SK-N-MC (cell line): ENCODE data around the gene BACH2.
"Not testable (repeated sequence)": the region's sequence is repeated elsewhere in the genome, so short reads cannot be mapped to it uniquely, and the experiment has no call there.

Experiments used
- DNase-seq: peaks from one replicate; pipeline ENCODE4 v3.0.0-alpha.2; 2011; ENCODE audit warnings: low read depth, low spot score
- H3K27ac ChIP-seq: fragments of 200-600 bp; sonication (generic); 2 replicates; pipeline ENCODE4 v1.5.1; 2016; ENCODE audit warnings: mixed run types
- H3K36me3 ChIP-seq: fragments of 200-600 bp; sonication (generic); 2 replicates; pipeline ENCODE4 v1.6.1; 2017; ENCODE audit warnings: antibody characterized with exemption, low read length, mixed read lengths; ENCODE audit not compliant: insufficient read depth
- H3K4me3 ChIP-seq: fragments of 200-600 bp; sonication (generic); 2 replicates; pipeline ENCODE4 v1.5.1; 2016
- H3K9ac ChIP-seq: fragments of 200-600 bp; sonication (generic); 2 replicates; pipeline ENCODE4 v1.8.0; 2017; ENCODE audit warnings: mixed run types, mixed read lengths; ENCODE audit not compliant: insufficient read length
- H3K9me3 ChIP-seq: fragments of 200-600 bp; sonication (generic); 2 replicates; pipeline ENCODE4 v1.6.1; 2017; ENCODE audit warnings: low read depth, mild to moderate bottlenecking, antibody characterized with exemption, low read length, moderate library complexity, mixed read lengths
- EZH2 ChIP-seq: fragments of 200-600 bp; sonication (generic); IDR thresholded peaks from one replicate; pipeline ENCODE4 v1.6.1; 2017; ENCODE audit warnings: antibody characterized with exemption
- FOXP2 ChIP-seq: optimal IDR thresholded peaks from 2 replicates; pipeline ENCODE3; 2011; ENCODE audit warnings: mild to moderate bottlenecking, moderate library complexity; ENCODE audit not compliant: insufficient read depth; ENCODE audit errors: extremely low read length, control extremely low read depth
- POLR2AphosphoS5 ChIP-seq: IDR thresholded peaks from 2 replicates; pipeline ENCODE4 v1.6.1; 2012; ENCODE audit warnings: mild to moderate bottlenecking, low read depth, low read length, borderline replicate concordance

Gene BACH2

DNA sequence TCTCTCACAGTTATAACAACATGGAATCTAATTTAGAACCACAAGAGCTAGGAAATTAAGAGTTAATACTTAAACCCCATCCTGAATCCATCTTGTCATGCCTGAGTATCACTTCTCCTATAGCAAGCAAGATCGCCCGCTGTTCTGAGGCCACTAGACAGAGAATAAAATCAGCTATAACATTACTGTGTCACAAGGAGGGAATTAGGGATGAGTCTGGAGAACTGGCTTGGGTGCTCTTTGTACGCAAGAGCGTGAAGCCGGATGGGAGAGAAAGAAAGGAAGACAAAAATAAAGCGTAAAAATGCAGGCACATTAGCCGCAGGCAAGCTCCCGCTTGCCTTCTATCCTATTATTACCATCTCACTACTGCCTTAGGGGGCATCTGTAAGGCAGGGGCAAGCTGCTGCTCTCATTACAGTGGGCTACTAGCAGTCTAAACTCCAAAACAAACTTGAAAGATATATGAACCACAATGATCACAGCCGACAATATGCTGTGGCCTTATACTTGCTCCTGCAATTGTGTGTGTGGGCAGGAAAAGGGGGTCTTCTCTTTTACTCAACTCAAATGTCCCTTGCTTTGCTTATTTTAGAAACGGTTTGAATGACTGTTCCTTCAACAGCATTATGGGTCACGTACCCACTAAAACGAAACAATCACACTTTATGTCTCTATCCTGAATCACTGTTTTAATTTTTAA is 320.5 kb downstream of the BACH2 start:
- Histone ChIP-seq H3K9me3 (no peaks in the 10 kb centered on the region), H3K27ac (no peak overlapping the region), H3K4me3 (no peak overlapping the region), H3K9ac (no peak overlapping the region), H3K36me3 (no peaks in the 10 kb centered on the region)
- TF ChIP-seq POLR2AphosphoS5 (no peak), EZH2 (no peak), FOXP2 (no peak)
- DNase-seq: no peak

DNA sequence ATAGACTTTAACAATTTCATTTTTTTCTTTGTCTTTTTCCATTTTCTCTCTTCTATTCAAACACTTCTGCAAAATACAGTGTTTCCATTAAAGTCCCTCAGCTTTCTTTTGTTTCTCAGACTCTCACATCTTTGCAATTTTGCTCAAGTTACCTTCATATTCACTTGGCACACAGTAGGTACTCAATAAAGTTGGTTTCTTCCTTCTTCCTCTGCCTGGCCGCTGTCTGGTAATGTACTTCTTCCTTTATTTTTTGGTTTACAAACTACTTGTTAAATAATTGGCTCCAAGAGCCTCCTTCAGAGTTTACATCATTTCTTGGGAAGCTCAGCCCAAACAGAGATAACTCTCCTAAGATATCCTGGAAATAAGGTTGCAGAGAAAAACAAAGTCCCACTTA is 321.3 kb downstream of the BACH2 start:
- Histone ChIP-seq H3K4me3 (no peak overlapping the region), H3K36me3 (no peaks in the 10 kb centered on the region), H3K9me3 (no peaks in the 10 kb centered on the region), H3K27ac (no peak overlapping the region), H3K9ac (no peak overlapping the region)
- no peak for DNase-seq
- TF ChIP-seq POLR2AphosphoS5: no peak
- TF ChIP-seq FOXP2: no peak
- TF ChIP-seq EZH2: no peak

DNA sequence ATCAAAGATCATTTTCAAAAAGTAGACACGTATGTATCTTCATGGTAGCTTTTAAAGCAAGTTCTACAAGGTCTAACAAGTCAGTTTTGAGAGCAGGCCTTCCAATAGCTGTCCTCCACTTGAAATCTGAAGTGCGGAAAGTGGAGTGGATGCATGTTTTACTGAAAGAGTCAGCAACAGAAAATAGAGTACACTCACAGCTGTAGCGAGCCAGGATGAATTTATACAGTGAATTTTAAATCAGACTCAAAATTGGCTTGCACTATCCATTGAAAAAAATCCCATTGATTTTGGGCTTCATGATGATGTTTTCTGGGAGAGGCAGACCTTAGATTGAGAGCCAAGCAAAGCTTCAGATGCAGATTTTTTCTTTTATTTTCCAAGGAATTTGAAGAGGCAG is 321.8 kb downstream of the BACH2 start:
- DNase-seq: no peak
- TF ChIP-seq POLR2AphosphoS5: no peak
- no peak overlapping the region for H3K9ac ChIP-seq
- H3K9me3 ChIP-seq: no peaks in the 10 kb centered on the region
- no peak overlapping the region for H3K4me3 ChIP-seq
- no peak overlapping the region for H3K27ac ChIP-seq
- no peaks in the 10 kb centered on the region for H3K36me3 ChIP-seq

DNA sequence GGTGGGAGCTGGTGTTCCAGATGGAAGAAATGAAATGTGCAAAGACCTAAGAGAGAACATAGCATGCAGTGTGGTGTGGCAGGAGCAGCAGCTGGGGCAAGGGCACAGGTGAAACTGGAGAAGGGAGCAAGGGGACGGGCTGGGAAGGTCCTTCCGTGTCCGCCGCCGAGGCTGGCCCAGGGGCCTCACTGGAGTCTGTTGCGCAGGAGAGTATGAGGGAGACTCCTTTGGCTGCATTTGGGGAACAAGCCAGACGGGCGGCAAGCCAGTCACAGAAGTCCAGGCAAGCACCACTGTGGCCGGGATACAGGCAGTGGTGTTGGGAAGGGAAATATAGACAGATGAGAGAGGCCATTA is 324.6 kb downstream of the BACH2 start:
- no peak for DNase-seq
- TF ChIP-seq FOXP2 (no peak), EZH2 (no peak), POLR2AphosphoS5 (no peak)
- H3K9ac ChIP-seq: no peak overlapping the region
- no peaks in the 10 kb centered on the region for H3K9me3 ChIP-seq
- no peak overlapping the region for H3K27ac ChIP-seq
- H3K4me3 ChIP-seq: no peak overlapping the region
- H3K36me3 ChIP-seq: no peaks in the 10 kb centered on the region

DNA sequence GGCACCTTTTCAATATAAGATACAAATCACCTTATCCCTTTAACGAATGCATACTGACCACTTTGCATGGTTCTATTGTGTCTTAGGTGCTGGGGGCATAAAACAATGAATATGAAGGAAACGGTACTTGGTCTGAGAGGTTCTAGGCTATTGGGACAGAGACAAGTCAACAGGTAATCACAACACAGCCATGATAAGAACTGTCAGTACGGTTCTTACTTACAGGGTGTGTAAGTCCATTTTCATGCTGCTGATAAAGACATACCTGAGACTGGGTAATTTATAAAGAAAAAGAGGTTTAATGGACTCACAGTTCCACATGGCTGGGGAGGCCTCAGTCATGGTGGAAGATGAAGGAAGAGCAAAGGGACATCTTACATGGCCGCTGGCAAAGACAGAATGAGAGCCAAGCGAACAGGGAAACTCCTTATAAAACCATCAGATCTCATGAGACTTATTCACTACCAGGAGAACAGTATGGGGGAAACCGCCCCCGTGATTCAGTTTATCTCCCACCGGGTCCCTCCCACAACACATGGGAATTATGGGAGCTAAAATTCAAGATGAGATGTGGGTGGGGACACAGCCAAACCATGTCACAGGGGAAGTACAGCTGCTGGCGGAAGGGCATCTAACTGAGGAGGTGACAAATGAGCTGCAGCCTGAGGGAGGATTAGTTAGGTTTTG is 325.2 kb downstream of the BACH2 start:
- not testable (repeated sequence) for H3K4me3 ChIP-seq, H3K36me3 ChIP-seq

DNA sequence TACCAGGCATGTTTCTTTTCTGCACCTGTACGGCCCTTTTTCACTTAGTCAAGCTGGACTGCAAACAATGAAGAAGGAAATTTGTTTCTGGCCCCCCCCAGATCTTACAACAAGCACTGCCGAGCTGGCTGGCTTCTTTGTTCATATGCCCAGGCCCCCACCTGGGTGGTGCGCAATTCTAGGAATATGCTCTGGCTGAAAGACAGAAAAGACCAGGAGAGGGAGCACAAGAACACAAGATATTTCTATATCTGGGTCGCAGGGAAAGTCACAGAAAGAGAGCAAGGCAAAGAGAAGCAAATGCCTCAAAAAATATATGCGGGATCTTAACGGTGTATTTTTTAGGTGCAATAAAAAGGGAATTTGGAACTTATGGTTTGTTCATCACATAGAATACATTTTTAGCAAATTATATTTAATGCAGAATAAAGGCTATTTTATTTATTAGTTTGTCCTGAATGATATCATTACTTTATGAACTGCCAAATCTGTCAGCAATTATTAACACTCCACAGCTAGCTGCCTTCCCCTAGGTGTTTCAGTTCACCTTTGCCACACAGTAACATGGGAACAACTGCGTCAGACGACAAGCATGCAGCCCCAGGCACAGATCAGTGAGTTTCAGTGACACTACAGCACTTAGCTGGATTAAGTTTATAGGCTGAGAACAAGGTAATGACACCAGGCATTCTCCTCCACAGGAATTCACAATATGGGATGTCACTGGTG is 325.9 kb downstream of the BACH2 start:
- Histone ChIP-seq H3K36me3 (no peaks in the 10 kb centered on the region), H3K27ac (no peak overlapping the region), H3K9me3 (no peaks in the 10 kb centered on the region), H3K9ac (no peak overlapping the region), H3K4me3 (no peak overlapping the region)
- TF ChIP-seq EZH2 (no peak), POLR2AphosphoS5 (no peak), FOXP2 (no peak)
- no peak for DNase-seq

More for the DNA sequence above, 325.2 kb downstream of the BACH2 start:
- H3K9me3 ChIP-seq, DNase-seq, H3K27ac ChIP-seq, H3K9ac ChIP-seq: not testable (repeated sequence)

DNA sequence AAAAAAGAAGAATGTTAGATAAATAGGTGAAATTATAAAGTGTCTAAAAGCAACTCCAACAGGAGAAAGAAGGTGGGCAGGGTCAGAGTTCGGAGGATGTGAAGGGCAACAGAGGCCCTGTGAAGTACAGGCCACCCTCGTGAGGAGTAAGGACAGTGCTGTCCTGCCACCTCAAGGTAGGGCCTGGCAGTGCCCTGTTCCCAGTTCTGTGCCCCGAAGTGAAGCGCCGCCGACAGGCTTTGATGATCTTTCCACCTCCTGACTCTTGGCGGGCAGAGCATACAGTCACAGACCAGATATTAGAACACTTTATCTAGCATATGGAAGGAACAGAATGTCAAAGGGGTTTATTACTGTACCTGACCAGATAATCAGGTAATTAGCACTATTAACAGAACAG is 326.6 kb downstream of the BACH2 start:
- DNase-seq: no peak
- Histone ChIP-seq H3K4me3 (no peak overlapping the region), H3K36me3 (no peaks in the 10 kb centered on the region), H3K27ac (no peak overlapping the region), H3K9ac (no peak overlapping the region), H3K9me3 (no peaks in the 10 kb centered on the region)
- TF ChIP-seq FOXP2 (no peak), EZH2 (no peak), POLR2AphosphoS5 (no peak)

DNA sequence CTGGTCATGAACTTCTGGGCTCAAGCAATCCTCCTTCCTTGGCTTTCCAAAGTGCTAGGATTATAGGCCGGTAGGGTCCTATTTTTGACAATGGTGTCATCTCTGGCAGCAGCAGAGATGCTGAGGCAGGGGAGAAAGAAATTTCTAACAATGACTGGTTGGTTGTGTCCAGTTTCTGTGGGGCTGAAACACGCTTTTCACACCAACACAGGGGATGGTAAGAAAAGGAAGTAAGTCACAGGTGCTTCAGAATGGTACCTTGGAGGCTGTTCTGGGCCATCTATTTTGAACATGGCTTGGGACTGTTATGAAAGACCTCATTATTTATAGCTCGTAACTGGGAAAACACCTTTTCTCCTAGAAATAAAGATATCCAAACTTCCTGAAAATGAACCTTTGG is 329.7 kb downstream of the BACH2 start:
- Histone ChIP-seq H3K9ac (no peak overlapping the region), H3K4me3 (no peak overlapping the region), H3K27ac (no peak overlapping the region), H3K9me3 (no peaks in the 10 kb centered on the region), H3K36me3 (no peaks in the 10 kb centered on the region)
- DNase-seq: no peak
- no peak for TF ChIP-seq POLR2AphosphoS5
- TF ChIP-seq EZH2: no peak
- TF ChIP-seq FOXP2: no peak

DNA sequence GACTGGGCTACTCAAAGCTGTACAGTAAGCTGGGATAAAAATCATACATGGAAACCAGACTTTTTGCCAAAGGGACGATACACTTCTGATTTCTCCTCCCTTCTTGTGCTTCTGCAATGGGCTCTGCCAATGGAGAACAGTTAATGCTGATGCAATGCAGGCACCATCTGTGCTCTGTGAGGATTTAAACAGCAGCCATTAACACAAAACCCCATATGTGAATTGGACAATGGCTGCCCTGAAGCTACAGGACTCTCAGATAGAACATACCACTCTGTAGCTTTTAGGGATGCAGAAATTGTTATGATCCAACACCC is 330.5 kb downstream of the BACH2 start:
- TF ChIP-seq FOXP2: no peak
- no peak for TF ChIP-seq POLR2AphosphoS5
- TF ChIP-seq EZH2: no peak
- Histone ChIP-seq H3K9me3 (no peaks in the 10 kb centered on the region), H3K4me3 (no peak overlapping the region), H3K36me3 (no peaks in the 10 kb centered on the region), H3K9ac (no peak overlapping the region), H3K27ac (no peak overlapping the region)
- no peak for DNase-seq
